Measurements from ENCODE around the gene UNC13D.

DNA sequence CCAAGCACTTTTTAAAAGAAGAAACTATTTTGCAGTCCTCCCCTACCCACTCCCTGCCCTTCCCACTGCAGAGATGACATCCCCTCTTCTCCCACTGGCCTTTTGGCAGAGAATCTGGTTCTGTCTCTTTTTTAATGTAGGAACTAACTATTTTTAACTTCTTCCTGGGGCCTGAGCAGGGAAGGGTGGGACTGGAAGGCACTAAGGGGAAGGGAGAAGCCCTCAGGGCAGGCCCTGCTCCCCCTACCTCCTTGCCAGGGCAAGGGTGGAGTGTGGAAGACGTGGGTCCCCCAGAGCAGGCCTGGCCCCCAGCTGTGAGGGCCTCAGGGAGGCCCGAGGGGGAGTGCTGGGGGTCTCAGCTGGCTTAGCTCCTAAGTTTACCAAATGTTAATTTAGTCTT lies 19.5 kb downstream of the UNC13D start:
- TF ChIP-seq MAFK (IDR thresholded peaks at IDR 0.05; ENCODE audit: low read depth, low read length) = no peak
- TF ChIP-seq, protein P1, sequence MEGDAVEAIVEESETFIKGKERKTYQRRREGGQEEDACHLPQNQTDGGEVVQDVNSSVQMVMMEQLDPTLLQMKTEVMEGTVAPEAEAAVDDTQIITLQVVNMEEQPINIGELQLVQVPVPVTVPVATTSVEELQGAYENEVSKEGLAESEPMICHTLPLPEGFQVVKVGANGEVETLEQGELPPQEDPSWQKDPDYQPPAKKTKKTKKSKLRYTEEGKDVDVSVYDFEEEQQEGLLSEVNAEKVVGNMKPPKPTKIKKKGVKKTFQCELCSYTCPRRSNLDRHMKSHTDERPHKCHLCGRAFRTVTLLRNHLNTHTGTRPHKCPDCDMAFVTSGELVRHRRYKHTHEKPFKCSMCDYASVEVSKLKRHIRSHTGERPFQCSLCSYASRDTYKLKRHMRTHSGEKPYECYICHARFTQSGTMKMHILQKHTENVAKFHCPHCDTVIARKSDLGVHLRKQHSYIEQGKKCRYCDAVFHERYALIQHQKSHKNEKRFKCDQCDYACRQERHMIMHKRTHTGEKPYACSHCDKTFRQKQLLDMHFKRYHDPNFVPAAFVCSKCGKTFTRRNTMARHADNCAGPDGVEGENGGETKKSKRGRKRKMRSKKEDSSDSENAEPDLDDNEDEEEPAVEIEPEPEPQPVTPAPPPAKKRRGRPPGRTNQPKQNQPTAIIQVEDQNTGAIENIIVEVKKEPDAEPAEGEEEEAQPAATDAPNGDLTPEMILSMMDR (conservative IDR thresholded peaks at IDR 0.05; ENCODE audit: low read depth, low read length) = no peak
- TF ChIP-seq RFX5 (IDR thresholded peaks at IDR 0.05; ENCODE audit: low read depth, low read length) = no peak
- TF ChIP-seq POLR2A (IDR thresholded peaks at IDR 0.05; ENCODE audit: low read depth, low read length) = no peak
- no peak for TF ChIP-seq SMC3 (IDR thresholded peaks at IDR 0.05; ENCODE audit: low read depth, low read length)
- TF ChIP-seq ELK1 (IDR thresholded peaks at IDR 0.05; ENCODE audit: borderline replicate concordance, low read depth, low read length) = no peak
- TF ChIP-seq, protein P2, sequence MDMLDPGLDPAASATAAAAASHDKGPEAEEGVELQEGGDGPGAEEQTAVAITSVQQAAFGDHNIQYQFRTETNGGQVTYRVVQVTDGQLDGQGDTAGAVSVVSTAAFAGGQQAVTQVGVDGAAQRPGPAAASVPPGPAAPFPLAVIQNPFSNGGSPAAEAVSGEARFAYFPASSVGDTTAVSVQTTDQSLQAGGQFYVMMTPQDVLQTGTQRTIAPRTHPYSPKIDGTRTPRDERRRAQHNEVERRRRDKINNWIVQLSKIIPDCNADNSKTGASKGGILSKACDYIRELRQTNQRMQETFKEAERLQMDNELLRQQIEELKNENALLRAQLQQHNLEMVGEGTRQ (IDR thresholded peaks at IDR 0.05; ENCODE audit: low read depth, low read length) = no peak
- TF ChIP-seq BHLHE40 (IDR thresholded peaks at IDR 0.05; ENCODE audit: low read depth, low read length) = no peak
- no peak for TF ChIP-seq CHD1 (IDR thresholded peaks at IDR 0.05; ENCODE audit: low read depth, low read length)
- TF ChIP-seq RAD21 (IDR thresholded peaks at IDR 0.05; ENCODE audit: low read length) = no peak
- TF ChIP-seq FOS (IDR thresholded peaks at IDR 0.05; ENCODE audit: low read depth, low read length) = no peak
- TF ChIP-seq CEBPB (IDR thresholded peaks at IDR 0.05; ENCODE audit: low read depth, low read length) = no peak

Data from IMR-90 (cell line).